Loucy (cell line): ENCODE data around the gene SLBP.

ENCODE experiments used
- CTCF ChIP-seq: fragments of 200-600 bp; sonication (generic); conservative IDR thresholded peaks from 2 replicates; pipeline ENCODE4 v1.5.1; 2014; ENCODE audit warnings: mild to moderate bottlenecking, antibody characterized with exemption, low read length
- EZH2phosphoT487 ChIP-seq: fragments of 200-600 bp; IDR thresholded peaks from 2 replicates; pipeline ENCODE4 v1.6.1; 2018; ENCODE audit warnings: antibody characterized with exemption, mild to moderate bottlenecking, moderate library complexity, borderline replicate concordance

- TF ChIP-seq CTCF = no peak
- TF ChIP-seq EZH2phosphoT487 = no peak
These were observed 42.8 kb downstream of the SLBP start for GRCh38 chr4:1669270-1669669.
